CD4-positive, alpha-beta T cell (primary cell): ENCODE measurements around the gene CDRT15. TPM values are rescaled to one million over a fixed set of nuclear protein-coding genes. Genes with fewer than 3 reads are reported as not detected.

Experiments used
- ATAC-seq: fragments of 200-7000 bp; cut with Tn5 transposase; one replicate; pipeline ENCODE4 v1.10.0; 2022; ENCODE audit warnings: mild to moderate bottlenecking; ENCODE audit not compliant: poor library complexity
- CTCF ChIA-PET: fragments of 350-600 bp; sonication (Branson Sonifier 250); formaldehyde crosslinking; loops from one replicate; lab custom pipeline; 2021; ENCODE audit warnings: antibody characterized with exemption, inconsistent platforms; lab: Charles Lee
- POLR2A ChIA-PET: fragments of 350-600 bp; sonication (Branson Sonifier 250); formaldehyde crosslinking; loops from one replicate; lab custom pipeline; 2021; ENCODE audit warnings: antibody characterized with exemption, inconsistent platforms; lab: Charles Lee
- DNase-seq, 14 experiments: peaks; one replicate each; pipeline ENCODE4 v3.0.0-alpha.2; 2013 to 2020; ENCODE audit warnings: mixed read lengths in 2 of 14
- H3K27ac ChIP-seq, 2 donors: one replicate each; pipeline versions ENCODE4 v1.5.1 to v1.7.0; 2013; ENCODE audit warnings: low read length in 2 of 2, low read depth in 1 of 2, mild to moderate bottlenecking in 1 of 2
- H3K27me3 ChIP-seq, 2 experiments: 1 replicate in 1 of 2; 2 replicates in 1 of 2; pipeline versions ENCODE4 v1.6.1 to v1.7.0; 2013; ENCODE audit warnings: low read length in 2 of 2, control low read depth in 1 of 2, mild to moderate bottlenecking in 1 of 2, moderate library complexity in 1 of 2; ENCODE audit not compliant: insufficient read depth in 2 of 2, control insufficient read depth in 1 of 2
- H3K36me3 ChIP-seq: one replicate; pipeline ENCODE4 v1.6.1; 2013; ENCODE audit warnings: low read length, control low read depth; ENCODE audit not compliant: insufficient read depth
- H3K4me1 ChIP-seq: one replicate; pipeline ENCODE4 v1.6.1; 2013; ENCODE audit warnings: low read length, control low read depth; ENCODE audit not compliant: insufficient read depth
- H3K4me3 ChIP-seq: one replicate; pipeline ENCODE4 v1.5.1; 2013; ENCODE audit warnings: mild to moderate bottlenecking, low read length, moderate library complexity
- H3K9me3 ChIP-seq, 2 experiments: 1 replicate in 1 of 2; 2 replicates in 1 of 2; pipeline versions ENCODE4 v1.6.1 to v1.7.0; 2013; ENCODE audit warnings: low read length in 2 of 2, mild to moderate bottlenecking in 2 of 2, control low read depth in 1 of 2, moderate library complexity in 1 of 2; ENCODE audit not compliant: control insufficient read depth in 1 of 2, insufficient read depth in 1 of 2
- H3K27ac Mint-ChIP-seq: one replicate; pipeline ENCODE4 v1.8.0; 2020; ENCODE audit warnings: mixed read lengths
- H3K27me3 Mint-ChIP-seq: one replicate; pipeline ENCODE4 v1.8.0; 2021; ENCODE audit warnings: mixed read lengths
- H3K36me3 Mint-ChIP-seq: one replicate; pipeline ENCODE4 v1.8.0; 2021; ENCODE audit warnings: low read depth, mixed read lengths
- H3K4me1 Mint-ChIP-seq: one replicate; pipeline ENCODE4 v1.8.0; 2021; ENCODE audit warnings: low read depth, mixed read lengths
- H3K4me3 Mint-ChIP-seq: one replicate; pipeline ENCODE4 v1.8.0; 2020; ENCODE audit warnings: mild to moderate bottlenecking, mixed read lengths
- H3K9me3 Mint-ChIP-seq: one replicate; pipeline ENCODE4 v1.8.0; 2020; ENCODE audit warnings: mixed read lengths
- CTCF ChIP-seq: fragments of 200-600 bp; IDR thresholded peaks from one replicate; pipeline ENCODE4 v1.8.0; 2022; ENCODE audit warnings: antibody characterized with exemption, mild to moderate bottlenecking
- intact Hi-C, 2 experiments: fragments of 100-400 bp; cut with DNase I in 1 of 2; cut with micrococcal nuclease in 1 of 2; formaldehyde crosslinking; loops; one replicate each; pipeline versions ENCODE4 v1.15.1 to v1.9.0; 2023 to 2025; cut with DNase I, micrococcal nuclease
- total RNA-seq, 174 experiments: library from RNA in 2 of 174; stranded (reverse) in 2 of 174; gene quantifications; one replicate each; pipeline ENCODE4 v1.2.3 and lab custom pipeline; 2021 to 2026

The CDRT15 gene
- total RNA-seq, 2 experiments from 2014 or later = not detected

GRCh38 chr17:14211801-14212200 lies 24.9 kb downstream of the CDRT15 start:
- POLR2A ChIA-PET = interaction anchor here (1.1 kb wide), 1 partner anchor 89 kb away, joined by 6 read pairs; the partner anchor contains the start of gene HS3ST3B1
- H3K4me3 Mint-ChIP-seq = no peak overlapping the region
- H3K27ac Mint-ChIP-seq = no peak overlapping the region

GRCh38 chr17:14211246-14211645 lies 25.4 kb downstream of the CDRT15 start:
- no peak overlapping the region for H3K27ac Mint-ChIP-seq
- H3K4me1 Mint-ChIP-seq = peaks cover 21% of the 10 kb centered on the region
- H3K4me3 Mint-ChIP-seq = no peak overlapping the region
- ChIA-PET POLR2A (no interaction called here), CTCF (interaction anchor here (0.6 to 1.0 kb wide), 2 partner anchors 90 to 95 kb away, joined by 3 to 4 read pairs; partner anchors contain the start of gene HS3ST3B1)
- H3K36me3 ChIP-seq = peaks cover 11% of the 10 kb centered on the region
- H3K9me3 Mint-ChIP-seq = no peaks in the 10 kb centered on the region
- no peaks in the 10 kb centered on the region for H3K27me3 ChIP-seq
- DNase-seq = no peak
- intact Hi-C loops = loop anchor here (10.0 kb wide), 1 partner anchor 574 kb away; no protein-coding TSS in a partner anchor
- H3K36me3 Mint-ChIP-seq = peaks cover 45% of the 10 kb centered on the region
- no peak overlapping the region for H3K4me3 ChIP-seq
- H3K27ac ChIP-seq = no peak overlapping the region
- TF ChIP-seq CTCF = no peak
- ATAC-seq = no peak
- peaks cover 22% of the 10 kb centered on the region for H3K4me1 ChIP-seq
- H3K9me3 ChIP-seq = peaks cover 0 to 6% of the 10 kb centered on the region in 2 experiments
- H3K27me3 Mint-ChIP-seq = no peaks in the 10 kb centered on the region

More at GRCh38 chr17:14211801-14212200, 24.9 kb downstream of the CDRT15 start:
- Mint-ChIP-seq H3K9me3 (no peaks in the 10 kb centered on the region), H3K36me3 (peaks cover 45% of the 10 kb centered on the region), H3K4me1 (peaks cover 18% of the 10 kb centered on the region), H3K27me3 (no peaks in the 10 kb centered on the region)
- H3K27ac ChIP-seq = no peak overlapping the region
- peaks cover 16% of the 10 kb centered on the region for H3K4me1 ChIP-seq
- H3K36me3 ChIP-seq = peaks cover 11% of the 10 kb centered on the region
- peaks cover 0 to 6% of the 10 kb centered on the region in 2 experiments for H3K9me3 ChIP-seq
- intact Hi-C loops = loop anchor here (10.0 kb wide), 1 partner anchor 573 kb away; no protein-coding TSS in a partner anchor
- TF ChIP-seq CTCF = peak; percentile 31
- ATAC-seq (peak; percentile 54), DNase-seq (peak in 8 of 14 experiments; percentile 12 to 73 (median 56))
- H3K4me3 ChIP-seq = no peak overlapping the region
- CTCF ChIA-PET = interaction anchor here (0.6 to 1.0 kb wide), 3 partner anchors 8 to 95 kb away, joined by 3 to 4 read pairs (median 4); partner anchors contain the start of gene HS3ST3B1
- no peaks in the 10 kb centered on the region for H3K27me3 ChIP-seq

- H3K9me3 Mint-ChIP-seq = no peaks in the 10 kb centered on the region
- peaks cover 41% of the 10 kb centered on the region for H3K4me1 Mint-ChIP-seq
- ATAC-seq = no peak
- H3K36me3 Mint-ChIP-seq = peaks cover 45% of the 10 kb centered on the region
- intact Hi-C loops = loop anchor here (10.0 kb wide), 2 partner anchors 614 to 1184 kb away; no protein-coding TSS in a partner anchor
- DNase-seq = no peak
- ChIA-PET POLR2A (no interaction called here), CTCF (no interaction called here)
- no peak for TF ChIP-seq CTCF
- H3K4me1 ChIP-seq = peaks cover 42% of the 10 kb centered on the region
- no peak overlapping the region for H3K27ac Mint-ChIP-seq
- H3K4me3 ChIP-seq = no peak overlapping the region
- H3K9me3 ChIP-seq = peaks cover 0 to 6% of the 10 kb centered on the region in 2 experiments
- no peak overlapping the region for H3K4me3 Mint-ChIP-seq
- no peak overlapping the region for H3K27ac ChIP-seq
- H3K27me3 ChIP-seq = no peaks in the 10 kb centered on the region
- H3K36me3 ChIP-seq = peaks cover 11% of the 10 kb centered on the region
- no peaks in the 10 kb centered on the region for H3K27me3 Mint-ChIP-seq
Observed at GRCh38 chr17:14209215-14209614, 27.4 kb downstream of the CDRT15 start.
